ENCODE measurements around the gene FAM187B.

DNA sequence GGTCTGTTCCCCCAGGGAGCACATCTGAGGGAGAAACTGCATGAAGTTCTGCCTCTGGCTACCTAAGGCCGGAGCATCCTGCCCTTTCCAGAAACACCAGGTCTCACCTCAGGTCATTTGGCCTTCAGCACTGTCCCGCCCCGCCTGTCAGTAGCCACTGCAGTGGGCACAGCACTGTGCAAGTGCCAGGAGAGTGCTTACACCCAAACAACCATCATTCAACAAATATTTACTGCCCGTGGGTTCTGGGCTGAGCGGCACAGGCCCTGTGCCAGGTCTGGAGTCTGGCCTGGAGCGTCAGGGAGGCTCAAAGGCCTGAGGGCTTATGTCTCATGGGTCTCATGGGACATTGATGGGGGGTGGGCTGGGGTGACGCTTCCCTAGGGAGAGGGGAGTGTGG, 43.0 kb upstream of the FAM187B start:
- TF ChIP-seq CTCF (IDR thresholded peaks at IDR 0.05 in 4 of 5, conservative IDR thresholded peaks at IDR 0.05 in 1 of 5) (no peak), POLR2A (IDR thresholded peaks at IDR 0.05) (no peak)
